Germinal center (tissue), 1 donor: ENCODE results near the gene PDE4C.

Source experiments
- DNase-seq: peaks from one replicate; pipeline ENCODE4 v3.0.0; 2012; ENCODE audit warnings: mixed read lengths, low spot score

PDE4C gene

GRCh38 chr19:18254546-18255503 lies 28.6 kb upstream of the PDE4C start:
- DNase-seq = peak; percentile 60

- DNase-seq = no peak
These were observed 27.5 kb upstream of the PDE4C start for GRCh38 chr19:18253716-18254115.

- no peak for DNase-seq
These were observed 26.9 kb upstream of the PDE4C start for GRCh38 chr19:18253130-18253529.

GRCh38 chr19:18252370-18252717 lies 26.1 kb upstream of the PDE4C start:
- DNase-seq = no peak

- peak; percentile 80 for DNase-seq
These were observed 25.5 kb upstream of the PDE4C start for GRCh38 chr19:18251587-18252369.

- DNase-seq = no peak
These were observed 23.6 kb upstream of the PDE4C start for GRCh38 chr19:18249834-18250233.

GRCh38 chr19:18245297-18245696 lies 19.1 kb upstream of the PDE4C start:
- no peak for DNase-seq

GRCh38 chr19:18239303-18239702 lies 13.1 kb upstream of the PDE4C start:
- DNase-seq = no peak

- no peak for DNase-seq
These were observed 8.0 kb upstream of the PDE4C start for GRCh38 chr19:18234194-18234593.

- peak; percentile 85 for DNase-seq
These were observed 7.1 kb upstream of the PDE4C start for GRCh38 chr19:18233224-18233825.

GRCh38 chr19:18232540-18233223 lies 6.4 kb upstream of the PDE4C start:
- DNase-seq = no peak

- DNase-seq = no peak
These were observed 5.5 kb upstream of the PDE4C start for GRCh38 chr19:18231775-18232174.

- no peak for DNase-seq
These were observed 4.9 kb upstream of the PDE4C start for GRCh38 chr19:18230941-18231734.

- DNase-seq = no peak
These were observed 3.7 kb upstream of the PDE4C start for GRCh38 chr19:18229915-18230314.

GRCh38 chr19:18229474-18229873 lies 3.2 kb upstream of the PDE4C start:
- DNase-seq = no peak

- no peak for DNase-seq
These were observed 1.6 kb upstream of the PDE4C start for GRCh38 chr19:18227781-18228271.

- DNase-seq = peak; percentile 30
These were observed 930 bp upstream of the PDE4C start for GRCh38 chr19:18226956-18227780.

- DNase-seq = no peak
These were observed 910 bp downstream of the PDE4C start for GRCh38 chr19:18225355-18225701.

GRCh38 chr19:18224525-18225354 lies 1.5 kb downstream of the PDE4C start:
- DNase-seq = peak; percentile 86
